Jurkat, Clone E6-1 (cell line): ENCODE results near the gene FUT2.
A peak's percentile ranks its signal among the peaks of the same experiment; 100 is the strongest.

Experiments used
- DNase-seq: peaks from one replicate; pipeline ENCODE4 v3.0.0-alpha.2; 2011; ENCODE audit warnings: low read depth, low spot score
- H3K4me3 ChIP-seq: 2 replicates; pipeline ENCODE4 v1.5.1; 2011; ENCODE audit warnings: mild to moderate bottlenecking, low read length, control low read depth, moderate library complexity

FUT2 gene

DNA sequence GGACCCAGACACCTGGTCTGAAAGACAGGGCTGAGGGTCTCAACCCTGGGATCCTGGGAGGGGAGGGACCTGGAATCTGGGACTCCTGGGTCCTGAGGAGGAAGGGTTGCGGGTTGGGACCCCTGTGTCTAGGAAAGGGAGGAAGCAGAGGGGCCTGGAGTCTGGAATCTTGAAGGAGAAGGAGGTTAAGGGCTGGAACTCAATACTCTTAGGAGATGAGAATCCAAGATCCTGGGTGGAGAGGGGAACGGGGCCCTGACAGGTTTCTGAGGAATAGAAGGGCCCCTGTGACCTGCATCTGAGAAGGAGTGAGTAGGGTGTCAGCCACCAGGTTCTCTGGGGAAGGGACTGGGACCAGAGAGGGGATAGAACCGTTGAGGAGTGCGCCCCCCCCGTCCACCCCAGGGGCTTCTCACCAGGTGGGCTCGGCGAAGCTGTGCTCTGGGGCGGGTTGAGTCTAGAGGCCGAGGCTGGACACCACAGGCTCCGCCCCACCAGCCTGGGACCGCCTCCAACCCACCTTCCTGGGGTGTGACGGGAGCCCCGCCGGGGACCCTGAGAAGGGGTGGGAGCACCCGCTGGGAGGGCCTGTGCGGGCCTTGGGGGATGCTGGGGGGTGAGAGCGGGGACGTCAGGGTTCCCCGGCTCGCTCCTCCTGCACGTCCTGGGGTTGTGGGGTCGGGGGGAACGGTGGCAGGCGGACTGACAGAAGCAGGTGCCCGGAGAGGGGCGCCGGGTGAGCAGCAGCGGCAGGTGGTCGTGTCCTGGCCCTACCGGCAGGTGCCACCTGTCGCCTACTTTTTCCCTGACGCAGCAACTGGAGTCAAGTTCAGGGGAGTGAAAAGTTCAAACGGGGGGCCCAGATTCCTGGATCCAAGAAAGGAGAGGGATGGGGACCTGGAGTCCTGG is 23.7 kb downstream of the FUT2 start, which contains the start of gene MAMSTR:
Gene MAMSTR (minus strand): TSS at position 463 of the 909 bp plus-strand sequence. CDS start 694 bp downstream, outside the sequence.
- H3K4me3 ChIP-seq: peak within 1 kb of the TSS; percentile 70
- DNase-seq: no peak

- H3K4me3 ChIP-seq: peak overlapping the region; percentile 70
- DNase-seq: no peak
These were observed 24.5 kb downstream of the FUT2 start for GRCh38 chr19:48720251-48720612.

DNA sequence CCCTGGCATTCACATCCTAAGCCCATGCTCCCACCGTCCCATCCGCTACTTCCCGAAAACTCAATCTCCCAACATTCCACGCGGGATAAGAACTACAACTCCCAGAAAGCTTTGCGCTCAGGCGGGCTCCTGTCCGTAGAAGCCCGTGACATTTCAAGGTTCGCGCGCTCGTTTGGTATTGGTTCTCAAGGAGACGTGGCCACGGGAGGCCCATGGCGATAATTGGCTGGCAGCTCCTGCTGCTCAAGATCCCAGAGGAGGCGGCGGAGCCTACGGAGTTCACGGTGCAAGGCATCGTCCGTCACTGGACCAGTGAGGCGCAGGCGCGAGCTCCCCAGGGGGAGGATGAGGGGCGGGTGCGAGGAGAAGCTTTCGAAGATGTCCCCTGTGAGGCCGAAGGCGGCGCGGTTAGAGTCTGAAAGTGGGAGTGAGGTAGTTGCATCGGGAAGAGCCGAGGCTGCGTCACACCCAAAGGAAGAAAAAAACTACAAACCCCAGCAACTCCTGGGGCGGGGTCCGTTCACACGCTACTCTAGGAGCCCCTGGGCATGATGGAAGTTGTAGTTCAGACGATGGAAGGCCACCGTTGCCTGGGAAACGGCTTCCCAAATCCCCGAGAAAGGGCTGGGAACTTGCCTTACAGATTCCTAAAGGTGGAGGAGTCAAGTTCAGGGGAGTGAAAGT is 25.0 kb downstream of the FUT2 start:
- peak overlapping the region; percentile 70 for H3K4me3 ChIP-seq
- peak; percentile 99 for DNase-seq

GRCh38 chr19:48722196-48722708 is 26.5 kb downstream of the FUT2 start:
- no peak for DNase-seq
- no peak overlapping the region for H3K4me3 ChIP-seq

GRCh38 chr19:48724796-48725753 is 29.3 kb downstream of the FUT2 start:
- peak overlapping the region; percentile 9; the same call in 1 of the 2 replicates for H3K4me3 ChIP-seq

GRCh38 chr19:48726556-48726955 is 30.8 kb downstream of the FUT2 start:
- DNase-seq: peak; percentile 66
- no peak overlapping the region for H3K4me3 ChIP-seq

More at GRCh38 chr19:48724796-48725753, 29.3 kb downstream of the FUT2 start:
- DNase-seq: peak; percentile 92

DNA sequence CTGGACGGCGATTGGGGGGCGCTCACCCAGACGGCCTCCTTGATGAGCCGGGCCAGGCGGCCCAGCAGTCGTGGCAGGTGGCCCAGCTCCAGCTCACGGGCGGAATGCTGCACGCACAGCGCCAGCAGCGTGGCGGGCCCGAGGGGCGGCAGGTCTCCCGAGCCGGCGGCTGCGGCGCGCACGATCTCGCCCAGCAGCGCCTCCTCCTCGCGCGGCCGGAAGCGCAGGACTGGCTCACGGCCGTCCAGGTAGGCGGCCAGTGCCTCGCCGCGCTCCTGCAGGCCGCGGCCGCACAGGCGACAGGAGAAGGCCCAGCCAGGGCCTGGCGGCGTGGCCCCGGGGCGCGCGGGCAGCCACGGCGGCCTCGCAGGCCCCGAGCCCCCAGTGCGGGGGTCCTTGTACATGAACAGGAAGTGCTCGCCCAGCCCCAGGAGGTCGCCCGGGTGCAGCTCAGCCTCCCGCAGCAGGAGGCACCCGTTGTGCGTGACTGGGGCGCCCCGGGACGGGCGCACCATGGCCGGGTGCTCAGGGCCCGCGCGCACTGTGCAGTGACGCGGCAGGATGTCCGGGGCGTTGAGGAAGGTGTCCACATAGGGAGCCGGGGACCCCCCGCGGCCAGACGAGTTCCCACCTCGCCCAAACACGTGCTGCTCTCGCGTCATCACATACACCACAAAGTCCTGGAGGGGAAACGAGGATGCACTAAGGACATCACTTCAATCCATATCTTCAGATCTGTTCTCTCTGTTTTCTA is 33.3 kb downstream of the FUT2 start:
- H3K4me3 ChIP-seq: no peak overlapping the region
- DNase-seq: no peak

DNA sequence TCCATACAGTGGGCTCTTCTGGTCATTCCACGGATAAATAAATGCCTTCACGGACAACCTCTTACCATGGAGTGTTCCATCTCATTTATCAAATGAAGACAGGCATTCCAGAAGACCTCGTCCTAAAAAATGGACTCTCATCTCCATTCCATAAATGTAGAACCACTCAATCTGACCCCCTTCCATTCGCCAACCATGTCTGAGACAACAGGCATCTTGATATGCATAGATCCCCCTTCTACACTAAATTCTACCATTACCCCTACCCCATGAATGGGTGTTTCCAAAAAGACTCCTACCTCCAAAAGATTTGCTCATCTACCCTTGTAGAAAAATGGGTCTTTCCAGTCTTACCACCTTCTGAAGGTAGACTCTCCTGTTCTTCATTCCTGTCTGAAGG is 35.7 kb downstream of the FUT2 start:
- no peak for DNase-seq
- H3K4me3 ChIP-seq: no peak overlapping the region

GRCh38 chr19:48734625-48735024 is 38.9 kb downstream of the FUT2 start:
- H3K4me3 ChIP-seq: no peak overlapping the region
- no peak for DNase-seq

DNA sequence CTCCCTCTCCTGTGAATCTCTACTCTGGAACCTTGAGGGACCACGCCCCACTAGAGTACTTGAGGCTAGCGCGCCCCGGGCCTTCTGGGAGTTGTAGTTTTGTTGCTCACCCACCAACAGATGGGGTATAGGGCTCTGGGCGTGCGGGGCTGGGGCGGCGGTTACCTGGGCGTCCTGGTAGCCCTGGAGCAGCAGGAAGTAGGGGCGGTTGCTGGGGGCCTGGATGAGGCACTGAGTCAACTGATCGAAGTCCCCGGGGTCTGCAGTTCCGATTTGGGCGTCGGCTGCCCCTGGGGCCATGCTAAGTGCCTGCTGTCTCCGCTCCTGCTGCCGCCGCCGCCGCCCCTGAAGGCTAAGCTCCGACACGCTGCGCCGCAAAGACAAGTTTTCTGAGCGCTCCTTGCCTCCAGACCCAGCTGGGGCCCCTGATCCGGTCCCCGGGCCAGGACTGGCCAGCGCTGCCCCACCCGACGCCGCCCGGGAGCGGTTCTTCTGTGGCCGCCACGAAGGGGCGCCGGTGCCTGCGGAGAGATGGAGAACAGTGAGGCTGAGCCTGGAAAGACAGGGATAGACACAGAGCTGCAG is 39.4 kb downstream of the FUT2 start:
- H3K4me3 ChIP-seq: no peak overlapping the region
- no peak for DNase-seq

DNA sequence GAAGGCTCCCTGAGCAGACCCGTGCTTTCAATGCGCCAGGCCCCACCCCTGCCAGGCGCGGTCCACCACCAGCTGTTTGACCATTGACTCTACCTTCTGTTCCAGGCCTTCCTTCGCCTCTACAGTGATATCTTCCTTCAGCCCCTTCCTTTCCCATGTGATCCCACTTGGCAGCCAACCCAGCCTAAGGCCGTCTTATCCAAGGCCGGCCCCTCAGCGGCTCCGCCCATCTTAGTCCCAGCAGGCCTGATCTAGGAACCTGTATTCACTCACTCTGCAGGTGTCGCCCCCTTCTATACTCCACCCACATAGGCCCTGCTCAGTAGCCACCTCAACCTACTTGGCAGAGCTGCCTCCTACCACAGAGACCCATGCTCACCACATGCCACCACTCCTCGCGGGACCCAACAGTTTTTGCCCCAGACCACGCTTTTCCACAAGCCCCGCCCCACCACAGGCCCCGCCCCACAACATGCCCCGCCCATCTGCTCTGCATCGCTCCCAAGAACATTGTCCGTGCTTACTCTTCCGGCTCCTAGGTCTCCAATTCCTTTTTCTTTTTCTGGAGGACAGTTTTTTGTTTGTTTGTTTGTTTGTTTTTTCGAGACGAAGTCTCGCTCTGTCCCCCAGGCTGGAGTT is 41.7 kb downstream of the FUT2 start:
- no peak for DNase-seq
- no peak overlapping the region for H3K4me3 ChIP-seq

DNA sequence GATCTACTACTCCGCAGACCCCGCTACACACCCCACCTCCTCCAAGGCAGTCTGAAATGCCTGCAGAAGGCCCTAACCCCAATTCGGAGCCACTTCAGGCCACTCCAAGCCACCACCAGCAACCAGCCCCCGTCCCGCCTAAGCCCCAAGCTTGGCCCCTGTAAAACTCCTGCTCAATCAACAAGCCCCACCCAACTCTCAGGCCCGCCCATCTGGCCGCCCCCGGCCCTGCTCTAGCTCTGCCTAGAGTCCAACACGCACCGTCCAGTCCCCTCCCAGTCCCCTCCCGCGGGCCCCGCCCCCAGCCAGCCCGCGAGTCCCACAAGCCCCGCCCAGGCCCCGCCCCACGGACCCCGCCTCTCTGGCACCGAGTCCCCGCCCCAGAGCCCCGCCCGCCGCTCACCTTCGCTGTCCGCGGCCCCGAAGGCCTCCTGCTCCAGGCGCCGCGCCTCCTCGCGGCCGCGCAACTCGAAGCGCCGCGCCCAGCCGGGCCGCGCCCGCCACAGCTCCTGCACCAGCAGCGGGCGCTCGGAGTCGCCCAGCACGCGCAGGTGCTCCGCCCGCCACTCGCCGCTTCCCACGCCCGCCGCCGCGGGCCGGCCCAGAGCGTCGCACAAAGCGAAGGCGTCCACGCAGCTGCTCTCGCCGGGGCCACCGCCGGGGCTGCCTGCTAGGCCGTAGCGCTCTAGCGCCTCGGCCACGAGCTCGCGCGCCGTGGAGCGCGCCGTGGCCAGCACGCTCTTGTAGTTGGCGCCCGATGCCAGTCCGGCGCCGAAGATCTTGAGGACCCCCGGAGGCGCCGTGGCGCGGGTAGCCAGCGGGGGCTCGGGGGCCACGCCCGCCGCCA is 43.0 kb downstream of the FUT2 start:
- peak overlapping the region; percentile 38 for H3K4me3 ChIP-seq

GRCh38 chr19:48739404-48740163 is 43.8 kb downstream of the FUT2 start:
- H3K4me3 ChIP-seq: peak overlapping the region; percentile 38; the same call in 1 of the 2 replicates
- DNase-seq: no peak

More for the DNA sequence above, 43.0 kb downstream of the FUT2 start:
- peak; percentile 73 for DNase-seq

DNA sequence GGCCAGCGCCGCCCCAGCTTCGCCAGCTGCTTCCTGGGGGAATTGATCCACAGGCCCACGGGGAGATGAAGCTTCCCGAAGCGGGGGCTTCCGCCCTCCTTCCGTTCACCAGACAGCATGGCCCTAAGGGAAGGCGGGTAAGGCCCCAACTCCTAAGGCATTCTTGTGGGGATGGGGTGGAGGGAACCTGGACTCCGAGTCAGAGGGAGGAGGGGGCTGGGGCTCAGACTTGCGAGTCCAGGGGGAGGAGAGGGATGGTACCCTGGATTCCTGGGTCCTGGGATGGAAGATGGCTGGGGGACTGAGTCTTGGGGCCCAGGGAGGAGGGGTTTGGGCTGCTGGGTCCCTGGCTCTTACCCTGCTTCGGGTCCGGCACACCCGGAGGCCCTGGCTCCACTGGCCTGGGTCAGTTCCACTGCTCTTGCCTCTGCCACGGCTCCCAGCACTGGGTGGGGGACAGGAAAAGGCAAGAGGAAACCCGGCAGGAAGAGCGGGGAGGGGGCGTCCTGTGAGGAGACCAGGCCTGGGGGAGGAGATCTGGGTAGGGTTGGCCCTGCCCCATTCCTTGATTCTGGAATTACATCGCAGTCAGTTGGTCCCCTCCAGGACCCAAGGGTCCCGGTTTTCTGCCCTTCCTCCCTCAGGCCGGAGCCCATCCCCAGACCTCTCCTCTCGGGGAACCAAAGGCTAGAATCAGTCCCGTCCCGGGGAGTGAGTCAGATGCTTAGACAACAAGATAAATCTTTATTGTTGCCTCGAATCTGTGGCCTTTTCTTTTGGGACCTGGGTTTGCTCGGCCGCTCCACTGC is 44.6 kb downstream of the FUT2 start, which contains the start of gene RASIP1:
Gene RASIP1 (minus strand): TSS at position 447 of the 809 bp plus-strand sequence. CDS start 328 bp downstream, at position 119.
- H3K4me3 ChIP-seq: no peak within 1 kb of the TSS
- no peak for DNase-seq
